RWPE1 (cell line): ENCODE data around the gene DGKE.

ENCODE experiments used
- CTCF ChIA-PET: fragments of 350-600 bp; sonication (Branson Sonifier 250); formaldehyde crosslinking; extraction: SDS; loops from one replicate; lab custom pipeline; 2021; lab: Yijun Ruan, JAX
- POLR2A ChIA-PET: fragments of 400-600 bp; formaldehyde crosslinking; extraction: SDS; loops from one replicate; lab custom pipeline; 2020; ENCODE audit warnings: antibody characterized with exemption; ENCODE audit not compliant: low non-redundant PET; lab: Yijun Ruan, JAX
- DNase-seq: peaks from one replicate; pipeline ENCODE4 v3.0.0; 2012; ENCODE audit warnings: low spot score
- H3K27ac ChIP-seq: fragments of 450-650 bp; 2 replicates; pipeline ENCODE4 v1.5.1; 2017
- CTCF ChIP-seq: fragments of 450-650 bp; conservative IDR thresholded peaks from 2 replicates; pipeline ENCODE4 v1.5.1; 2017; ENCODE audit warnings: low read depth, mild to moderate bottlenecking

DGKE gene

GRCh38 chr17:56886288-56886731 lies 52.4 kb downstream of the DGKE start:
- ChIA-PET POLR2A (no interaction called here), CTCF (no interaction called here)
- DNase-seq: no peak
- H3K27ac ChIP-seq: no peak overlapping the region
- TF ChIP-seq CTCF: no peak

DNA sequence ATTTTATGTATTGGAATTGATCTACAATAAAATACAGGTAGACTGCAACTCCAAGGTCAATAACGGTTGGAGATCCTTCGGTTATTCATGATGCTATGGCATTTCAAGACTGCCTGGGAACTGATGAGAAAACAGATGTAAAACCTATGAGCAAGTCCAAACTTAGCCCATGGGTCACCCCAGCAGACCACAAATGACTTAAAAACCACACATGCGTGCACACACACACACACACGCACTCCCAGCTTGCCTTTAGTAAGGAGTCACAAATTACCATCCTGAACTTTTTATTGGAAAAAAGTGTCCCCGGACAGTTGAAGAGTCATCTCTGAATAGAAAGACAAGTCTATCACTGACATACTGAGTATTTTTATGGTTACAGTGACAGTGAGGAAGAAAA lies 53.2 kb downstream of the DGKE start:
- no peak for DNase-seq
- ChIA-PET CTCF (no interaction called here), POLR2A (no interaction called here)
- no peak for TF ChIP-seq CTCF
- H3K27ac ChIP-seq: no peak overlapping the region

DNA sequence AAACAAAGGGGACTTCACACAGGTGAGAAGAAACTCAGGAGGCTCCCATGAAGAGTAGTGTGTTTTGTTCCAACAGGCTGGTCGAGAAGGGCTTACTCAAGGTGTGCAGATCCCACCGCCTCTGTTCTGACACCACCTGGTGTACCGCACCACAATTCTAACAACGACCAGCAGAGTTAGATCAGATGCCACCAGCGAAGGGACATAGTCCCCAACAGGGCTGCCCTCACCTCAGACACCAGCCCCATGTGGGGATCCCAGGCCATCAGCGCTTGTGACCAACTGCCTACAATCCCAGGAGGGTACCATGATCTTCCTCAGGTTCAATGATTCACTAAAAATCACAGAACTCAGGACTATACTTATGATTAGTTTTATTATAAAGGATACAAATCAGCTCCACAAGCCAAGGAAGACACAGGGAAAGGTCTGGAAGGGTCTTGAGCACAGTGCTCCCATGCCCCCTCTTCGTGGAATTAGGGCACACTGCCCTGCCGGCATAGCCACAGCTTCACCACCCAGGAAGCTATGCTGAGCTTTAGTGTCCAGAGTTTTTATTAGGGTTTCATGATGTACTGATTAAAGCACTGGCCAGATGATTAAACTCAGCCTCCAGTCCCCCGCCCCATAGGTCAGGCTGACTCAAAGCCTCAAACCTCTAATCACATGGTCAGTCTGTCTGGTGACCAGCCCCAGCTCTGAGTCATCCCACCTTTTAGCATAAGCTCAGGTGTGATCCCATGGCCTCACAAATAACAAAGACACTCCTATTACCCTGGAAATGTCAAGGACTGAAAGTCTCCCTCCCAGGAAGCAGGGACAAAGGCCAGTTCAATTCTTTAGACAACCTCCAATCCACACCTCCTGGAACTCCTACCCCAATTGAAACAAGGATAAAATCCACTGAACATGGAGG lies 53.9 kb downstream of the DGKE start:
- DNase-seq: peak; percentile 37
- ChIA-PET POLR2A (no interaction called here), CTCF (interaction anchor here (0.8 kb wide), 1 partner anchor 107 kb away, joined by 4 read pairs; no protein-coding TSS in a partner anchor)
- no peak overlapping the region for H3K27ac ChIP-seq
- no peak for TF ChIP-seq CTCF

DNA sequence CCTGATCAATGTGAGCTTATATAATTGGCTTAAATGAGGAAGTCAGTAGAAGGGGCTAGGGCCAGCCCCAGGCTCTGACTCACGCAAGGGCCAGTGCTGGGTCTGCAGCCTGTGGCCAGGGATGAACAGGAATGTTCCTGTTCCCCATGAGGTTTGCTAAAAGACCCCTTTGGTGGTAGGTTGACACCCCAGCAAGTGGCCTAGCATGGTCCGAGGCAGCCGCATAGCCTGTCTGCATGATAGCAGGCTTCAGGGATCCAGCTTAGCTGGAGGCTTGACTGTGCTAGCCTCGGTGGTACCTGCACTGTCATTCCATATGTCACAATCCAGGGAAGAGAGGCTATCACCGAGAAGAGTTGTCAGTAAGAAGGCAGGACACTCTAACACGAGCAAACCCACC lies 56.4 kb downstream of the DGKE start:
- CTCF ChIA-PET: no interaction called here
- POLR2A ChIA-PET: no interaction called here

GRCh38 chr17:56890906-56891674 lies 57.1 kb downstream of the DGKE start:
- peak overlapping the region; percentile 30 for H3K27ac ChIP-seq
- no peak for DNase-seq
- no peak for TF ChIP-seq CTCF
- ChIA-PET POLR2A (interaction anchor here (0.6 kb wide), 1 partner anchor 21 kb away, joined by 4 read pairs; no protein-coding TSS in a partner anchor), CTCF (interaction anchor here (0.5 to 0.6 kb wide), 2 partner anchors 139 to 298 kb away, joined by 3 to 4 read pairs; no protein-coding TSS in a partner anchor)

More for the DNA sequence above, 56.4 kb downstream of the DGKE start:
- TF ChIP-seq CTCF: no peak
- no peak for DNase-seq
- H3K27ac ChIP-seq: no peak overlapping the region

- POLR2A ChIA-PET: no interaction called here
- no peak for TF ChIP-seq CTCF
- CTCF ChIA-PET: interaction anchor here (0.5 kb wide), 1 partner anchor 139 kb away, joined by 4 read pairs; no protein-coding TSS in a partner anchor
- H3K27ac ChIP-seq: peak overlapping the region; percentile 30
- no peak for DNase-seq
These were observed 57.8 kb downstream of the DGKE start for GRCh38 chr17:56891751-56892150.
